Endothelial cell of umbilical vein (primary cell): ENCODE measurements around the gene PAK5. TPM values are rescaled to one million over a fixed set of nuclear protein-coding genes. Genes with fewer than 3 reads are reported as not detected.

ENCODE experiments used
- BruUV-seq: library from RNA; stranded (reverse); fragments of 400-500 nt; replicated peaks from 2 replicates; lab custom pipeline; 2021; lab: Mats Ljungman, UMichigan
- CTCF ChIA-PET: fragments of 300-600, 350-600 bp; sonication (Branson Sonifier 250); formaldehyde crosslinking; loops from one replicate; lab custom pipeline; 2021; ENCODE audit warnings: antibody characterized with exemption, inconsistent platforms; lab: Charles Lee
- POLR2A ChIA-PET: fragments of 300-600, 350-600 bp; sonication (Branson Sonifier 250); formaldehyde crosslinking; loops from one replicate; lab custom pipeline; 2021; ENCODE audit warnings: antibody characterized with exemption, inconsistent platforms; lab: Charles Lee
- DNase-seq: peaks from one replicate; pipeline ENCODE4 v3.0.0-alpha.2; 2011; ENCODE audit warnings: low read depth, low spot score
- FAIRE-seq: peaks from 2 replicates; lab custom pipeline; 2011; peaks lifted over from hg19 to GRCh38; lab: Jason Lieb, UNC
- H2AFZ ChIP-seq: 2 replicates; pipeline ENCODE4 v1.6.0; 2012; ENCODE audit warnings: low read depth, low read length, control low read depth, inconsistent platforms
- H3K27ac ChIP-seq: 2 replicates; pipeline ENCODE4 v1.5.1; 2011; ENCODE audit warnings: low read depth, mild to moderate bottlenecking, control low read depth, low read length, moderate library complexity; ENCODE audit not compliant: insufficient read depth
- H3K27me3 ChIP-seq, 2 experiments: 2 replicates each; pipeline versions ENCODE4 v1.6.0 to v1.6.1; 2011; ENCODE audit warnings: low read length in 2 of 2, mixed read lengths in 1 of 2; ENCODE audit not compliant: control insufficient read depth in 2 of 2, insufficient read depth in 2 of 2
- H3K36me3 ChIP-seq, 2 experiments: 2 replicates in 1 of 2; 3 replicates in 1 of 2; pipeline ENCODE4 v1.5.1; 2011; ENCODE audit warnings: low read length in 2 of 2, mild to moderate bottlenecking in 1 of 2, moderate library complexity in 1 of 2; ENCODE audit not compliant: control insufficient read depth in 2 of 2, insufficient read depth in 2 of 2; ENCODE audit errors: extremely low read depth in 1 of 2
- H3K4me1 ChIP-seq: 3 replicates; pipeline ENCODE4 v1.5.1; 2011; ENCODE audit warnings: mild to moderate bottlenecking, low read length; ENCODE audit not compliant: control insufficient read depth, insufficient read depth; ENCODE audit errors: extremely low read depth
- H3K4me2 ChIP-seq: 2 replicates; pipeline ENCODE4 v1.6.1; 2011; ENCODE audit warnings: low read length, control low read depth, mixed read lengths; ENCODE audit not compliant: insufficient read depth
- H3K4me3 ChIP-seq, 3 experiments: fragments of 200-600 bp in 1 of 3; sonication (generic), shearing (Covaris generic) in 1 of 3; replicated peaks in 1 of 3; 2 replicates each; pipeline ENCODE4 v1.5.1; 2011 to 2016; ENCODE audit warnings: control low read depth in 3 of 3, low read length in 3 of 3, mild to moderate bottlenecking in 2 of 3, inconsistent platforms in 1 of 3, low read depth in 1 of 3, moderate library complexity in 1 of 3; ENCODE audit not compliant: insufficient read depth in 1 of 3
- H3K79me2 ChIP-seq: 2 replicates; pipeline ENCODE4 v1.6.0; 2012; ENCODE audit warnings: low read length, inconsistent platforms; ENCODE audit not compliant: control insufficient read depth, insufficient read depth
- H3K9ac ChIP-seq: replicated peaks from 2 replicates; pipeline ENCODE3; 2011; ENCODE audit warnings: low read length, control low read depth; ENCODE audit not compliant: insufficient read depth; ENCODE audit errors: extremely low read depth
- H3K9me1 ChIP-seq: replicated peaks from 3 replicates; pipeline ENCODE4 v1.6.0; 2011; ENCODE audit warnings: mild to moderate bottlenecking, low read length; ENCODE audit not compliant: control insufficient read depth, insufficient read depth; ENCODE audit errors: extremely low read depth
- H3K9me3 ChIP-seq: replicated peaks from 2 replicates; pipeline ENCODE4 v1.5.1; 2012; ENCODE audit warnings: low read length, inconsistent platforms; ENCODE audit not compliant: control insufficient read depth, insufficient read depth
- H4K20me1 ChIP-seq: replicated peaks from 2 replicates; pipeline ENCODE3; 2011; ENCODE audit warnings: mild to moderate bottlenecking, low read length; ENCODE audit not compliant: control insufficient read depth, insufficient read depth; ENCODE audit errors: extremely low read depth
- CTCF ChIP-seq, 2 donors: IDR thresholded peaks; 1 replicate in 1 of 2; 2 replicates in 1 of 2; pipeline ENCODE4 v1.5.1; 2011; ENCODE audit warnings: low read length in 2 of 2, mild to moderate bottlenecking in 2 of 2, moderate library complexity in 2 of 2, control low read depth in 1 of 2, inconsistent platforms in 1 of 2, low read depth in 1 of 2; ENCODE audit not compliant: insufficient read depth in 1 of 2; ENCODE audit errors: extremely low read depth in 1 of 2
- EZH2 ChIP-seq: IDR thresholded peaks from 2 replicates; pipeline ENCODE4 v1.6.1; 2012; ENCODE audit warnings: borderline replicate concordance, low read depth, mild to moderate bottlenecking, moderate library complexity, low read length, inconsistent platforms; ENCODE audit not compliant: severe bottlenecking
- FOS ChIP-seq: IDR thresholded peaks from 2 replicates; pipeline ENCODE4 v1.6.1; 2011; ENCODE audit warnings: mild to moderate bottlenecking, low read length, moderate library complexity, borderline replicate concordance; ENCODE audit not compliant: insufficient read depth
- GATA2 ChIP-seq: IDR thresholded peaks from 2 replicates; pipeline ENCODE4 v1.7.0; 2011; ENCODE audit warnings: low read depth, mild to moderate bottlenecking, moderate library complexity, mixed read lengths, low read length; ENCODE audit not compliant: insufficient read length, insufficient read depth
- JUN ChIP-seq: IDR thresholded peaks from 2 replicates; pipeline ENCODE4 v1.6.1; 2011; ENCODE audit warnings: borderline replicate concordance, low read depth; ENCODE audit not compliant: insufficient read length, insufficient read depth
- MYC ChIP-seq: IDR thresholded peaks from one replicate; pipeline ENCODE4 v1.6.1; 2011; ENCODE audit warnings: mild to moderate bottlenecking, low read depth, low read length
- POLR2A ChIP-seq: IDR thresholded peaks from 2 replicates; pipeline ENCODE4 v1.6.1; 2012; ENCODE audit warnings: low read depth, mild to moderate bottlenecking, control low read depth, low read length
- POLR2AphosphoS5 ChIP-seq: IDR thresholded peaks from 2 replicates; pipeline ENCODE4 v1.6.1; 2012; ENCODE audit warnings: low read depth, mild to moderate bottlenecking, control low read depth, low read length, moderate library complexity; ENCODE audit not compliant: insufficient read depth
- dilution Hi-C: fragments of 300-500 bp; cut with MboI; formaldehyde crosslinking; loops from one replicate; pipeline ENCODE4 v1.15.0; 2019; ENCODE audit warnings: low sequenced_read_pairs; ENCODE audit not compliant: extremely low pct_ligation_motif_present
- intact Hi-C: fragments of 100-400 bp; cut with micrococcal nuclease; formaldehyde crosslinking; loops from one replicate; pipeline ENCODE4 v1.10.0; 2022
- polyA plus RNA-seq, 4 experiments: library from polyadenylated mRNA; depleted of rRNA in 3 of 4; stranded (reverse) in 3 of 4; unstranded in 1 of 4; fragments of >200 nt; gene quantifications; 2 replicates each; pipeline versions ENCODE4 v1.2.1 to v1.2.3, GENCODE V29; 2011 to 2012; ENCODE audit warnings: missing spikeins in 1 of 4
- total RNA-seq: library from RNA; stranded (reverse); gene quantifications from 2 replicates; pipeline ENCODE4 v1.2.3, GENCODE V29; 2021
- TF ChIP-seq, protein P1 (sequence below): IDR thresholded peaks from 2 replicates; pipeline ENCODE4 v1.6.1; 2011; ENCODE audit not compliant: insufficient read depth, insufficient read length

Gene PAK5
- total and polyA plus RNA-seq, 2 donors (not counting 3 experiments of a cell fraction or from before 2014, with no cell fraction given): not detected

DNA sequence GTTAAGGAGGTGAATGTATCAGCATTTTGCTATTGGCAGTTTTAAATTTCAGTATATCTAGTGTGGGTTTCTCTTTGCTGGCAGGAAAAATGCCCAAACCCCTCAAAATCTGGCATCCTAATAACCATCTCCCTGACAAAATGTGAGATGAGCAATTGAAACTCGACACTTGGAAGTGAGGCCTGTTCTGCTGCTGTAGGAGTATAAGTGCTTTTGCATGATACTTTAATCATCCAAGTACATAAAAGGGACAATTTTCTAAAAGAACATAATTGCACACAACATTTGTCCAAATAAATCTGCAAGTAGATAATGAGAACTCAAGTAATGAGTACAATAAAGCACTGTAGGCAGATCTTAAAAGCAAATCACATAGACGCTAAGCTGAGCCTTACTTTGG lies 288.0 kb downstream of the PAK5 start:
- no peaks in the 10 kb centered on the region for H3K4me1 ChIP-seq

More for the DNA sequence above, 288.0 kb downstream of the PAK5 start:
- POLR2A ChIA-PET: no interaction called here
- dilution Hi-C loops (no loop called here), intact Hi-C loops (no loop called here)
- H2AFZ ChIP-seq: no peak overlapping the region
- FAIRE-seq: no peak
- H3K79me2 ChIP-seq: no peaks in the 10 kb centered on the region
- CTCF ChIA-PET: no interaction called here
- H4K20me1 ChIP-seq: no peaks in the 10 kb centered on the region
- DNase-seq: no peak
- TF ChIP-seq EZH2 (no peak), GATA2 (no peak), POLR2AphosphoS5 (no peak), POLR2A (no peak), MYC (no peak), CTCF (IDR thresholded peaks at IDR 0.05; ENCODE audit: extremely low read depth in 1 of 2, insufficient read depth in 1 of 2, low read depth in 1 of 2, low read length in 2 of 2) (no peak), JUN (no peak), FOS (no peak)
- TF ChIP-seq, protein P1, sequence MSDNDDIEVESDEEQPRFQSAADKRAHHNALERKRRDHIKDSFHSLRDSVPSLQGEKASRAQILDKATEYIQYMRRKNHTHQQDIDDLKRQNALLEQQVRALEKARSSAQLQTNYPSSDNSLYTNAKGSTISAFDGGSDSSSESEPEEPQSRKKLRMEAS: no peak
- H3K27me3 ChIP-seq: peaks cover 4 to 5% of the 10 kb centered on the region in 2 experiments
- H3K9ac ChIP-seq: no peak overlapping the region
- no peak overlapping the region for H3K4me3 ChIP-seq
- no peaks in the 10 kb centered on the region for H3K36me3 ChIP-seq
- no peaks in the 10 kb centered on the region for H3K9me3 ChIP-seq
- no TSS peak for BruUV-seq
- H3K9me1 ChIP-seq: no peaks in the 10 kb centered on the region
- no peak overlapping the region for H3K4me2 ChIP-seq
- no peak overlapping the region for H3K27ac ChIP-seq
